Peyer's patch (tissue), 4 donors: ENCODE results near the gene ANKRD53. TPM values are rescaled to one million over a fixed set of nuclear protein-coding genes. Genes with fewer than 3 reads are reported as not detected.

Experiments used
- DNase-seq, 3 donors: peaks; one replicate each; pipeline ENCODE4 v3.0.0-alpha.2; 2017 to 2019
- H3K27ac ChIP-seq, 4 donors: fragments of 200-600 bp; sonication (generic); one replicate each; pipeline ENCODE4 v1.5.1; 2016 to 2019
- H3K27me3 ChIP-seq, 2 donors: fragments of 200-600 bp; sonication (generic); one replicate each; pipeline ENCODE4 v1.5.1; 2019
- H3K36me3 ChIP-seq, 3 donors: fragments of 200-600 bp; sonication (generic); one replicate each; pipeline ENCODE4 v1.5.1; 2016 to 2019
- H3K4me1 ChIP-seq, 4 donors: fragments of 200-600 bp; sonication (generic); one replicate each; pipeline ENCODE4 v1.5.1; 2016 to 2019
- H3K4me3 ChIP-seq, 4 donors: fragments of 200-600 bp; sonication (generic); 1 replicate in 3 of 4; 2 replicates in 1 of 4; pipeline ENCODE4 v1.5.1; 2016 to 2019; ENCODE audit warnings: mild to moderate bottlenecking in 1 of 4
- H3K9me3 ChIP-seq, 4 donors: fragments of 200-600 bp; sonication (generic); one replicate each; pipeline ENCODE4 v1.5.1; 2016 to 2019; ENCODE audit warnings: mild to moderate bottlenecking in 1 of 4
- CTCF ChIP-seq, 6 experiments: fragments of 450-650 bp in 4 of 6; fragments of 200-600 bp in 2 of 6; sonication (generic) in 1 of 6; IDR thresholded peaks; one replicate each; pipeline ENCODE4 v1.5.1; 2017 to 2019; ENCODE audit warnings: antibody characterized with exemption in 6 of 6, mild to moderate bottlenecking in 3 of 6, moderate library complexity in 1 of 6
- POLR2A ChIP-seq, 2 donors: fragments of 450-650 bp; IDR thresholded peaks; one replicate each; pipeline ENCODE4 v1.5.1; 2017; ENCODE audit warnings: antibody characterized with exemption in 2 of 2, mild to moderate bottlenecking in 2 of 2, moderate library complexity in 2 of 2
- total RNA-seq, 4 donors: library from RNA; depleted of rRNA; stranded (reverse); fragments of >200 nt; gene quantifications; one replicate each; pipeline ENCODE4 v1.1.0, GENCODE V29; 2016

ANKRD53 gene
- total RNA-seq, 4 donors from 2014 or later: 3.5 TPM; not detected in 3

GRCh38 chr2:70967189-70967588 lies 11.2 kb upstream of the ANKRD53 start:
- H3K27me3 ChIP-seq: peaks cover 0 to 6% of the 10 kb centered on the region in 2 donors
- no peaks in the 10 kb centered on the region for H3K9me3 ChIP-seq
- H3K4me3 ChIP-seq: no peak overlapping the region
- DNase-seq: peak in 1 of 3 donors; percentile 4
- no peak overlapping the region for H3K27ac ChIP-seq
- H3K36me3 ChIP-seq: no peaks in the 10 kb centered on the region
- no peak for TF ChIP-seq CTCF (IDR thresholded peaks at IDR 0.05)
- TF ChIP-seq POLR2A (IDR thresholded peaks at IDR 0.05): no peak
- H3K4me1 ChIP-seq: peaks cover 0 to 10% (median 3%) of the 10 kb centered on the region in 4 donors

GRCh38 chr2:70974592-70974991 lies 3.8 kb upstream of the ANKRD53 start:
- peaks cover 4 to 11% (median 9%) of the 10 kb centered on the region in 4 donors for H3K4me1 ChIP-seq
- TF ChIP-seq POLR2A (IDR thresholded peaks at IDR 0.05): no peak
- TF ChIP-seq CTCF (IDR thresholded peaks at IDR 0.05): no peak
- H3K27ac ChIP-seq: no peak overlapping the region
- no peaks in the 10 kb centered on the region for H3K27me3 ChIP-seq
- no peaks in the 10 kb centered on the region for H3K36me3 ChIP-seq
- no peak overlapping the region for H3K4me3 ChIP-seq
- H3K9me3 ChIP-seq: no peaks in the 10 kb centered on the region
- DNase-seq: no peak

- peaks cover 4 to 11% (median 9%) of the 10 kb centered on the region in 4 donors for H3K4me1 ChIP-seq
- H3K27ac ChIP-seq: no peak overlapping the region
- no peak for DNase-seq
- no peaks in the 10 kb centered on the region for H3K36me3 ChIP-seq
- H3K4me3 ChIP-seq: no peak overlapping the region
- no peak for TF ChIP-seq POLR2A (IDR thresholded peaks at IDR 0.05)
- TF ChIP-seq CTCF (IDR thresholded peaks at IDR 0.05): no peak
- H3K27me3 ChIP-seq: no peaks in the 10 kb centered on the region
- no peaks in the 10 kb centered on the region for H3K9me3 ChIP-seq
These were observed 3.2 kb upstream of the ANKRD53 start for GRCh38 chr2:70975237-70975636.

GRCh38 chr2:70977605-70978205 lies 725 bp upstream of the ANKRD53 start:
- Histone ChIP-seq H3K27ac (peak overlapping the region; percentile 75 to 89 (median 80)), H3K4me1 (peaks cover 4 to 11% (median 9%) of the 10 kb centered on the region in 4 donors), H3K27me3 (no peaks in the 10 kb centered on the region), H3K36me3 (no peaks in the 10 kb centered on the region), H3K4me3 (peak overlapping the region; percentile 46 to 65 (median 58)), H3K9me3 (no peaks in the 10 kb centered on the region)
- TF ChIP-seq POLR2A (IDR thresholded peaks at IDR 0.05) (no peak), CTCF (IDR thresholded peaks at IDR 0.05) (no peak)
- DNase-seq: peak in 2 of 3 donors; percentile 43 to 78

- Histone ChIP-seq H3K27ac (peak overlapping the region; percentile 66 to 89 (median 73)), H3K27me3 (no peaks in the 10 kb centered on the region), H3K4me1 (peaks cover 4 to 11% (median 9%) of the 10 kb centered on the region in 4 donors), H3K9me3 (no peaks in the 10 kb centered on the region), H3K36me3 (no peaks in the 10 kb centered on the region), H3K4me3 (peak overlapping the region; percentile 54 to 65 (median 60))
- no peak for DNase-seq
- no peak for TF ChIP-seq CTCF (IDR thresholded peaks at IDR 0.05)
- no peak for TF ChIP-seq POLR2A (IDR thresholded peaks at IDR 0.05)
These were observed 704 bp downstream of the ANKRD53 start for GRCh38 chr2:70979180-70979488.
